Mesendoderm (in vitro differentiated cells): ENCODE measurements around the gene RAB11A.

Experiments
- DNase-seq: peaks from one replicate; pipeline ENCODE4 v3.0.0; 2013
- H2AK5ac ChIP-seq: 2 replicates; pipeline ENCODE4 v1.6.1; 2013; ENCODE audit warnings: low read length, inconsistent platforms
- H2BK120ac ChIP-seq: 2 replicates; pipeline ENCODE4 v1.6.1; 2013; ENCODE audit warnings: low read depth, mild to moderate bottlenecking, low read length, moderate library complexity, mixed read lengths
- H2BK15ac ChIP-seq: replicated peaks from 2 replicates; pipeline ENCODE4 v1.6.1; 2013; ENCODE audit warnings: low read depth, mild to moderate bottlenecking, moderate library complexity
- H2BK5ac ChIP-seq: 2 replicates; pipeline ENCODE4 v1.6.1; 2013; ENCODE audit warnings: low read length, inconsistent platforms
- H3K18ac ChIP-seq: 2 replicates; pipeline ENCODE4 v1.6.1; 2013; ENCODE audit warnings: mild to moderate bottlenecking, low read length, mixed read lengths
- H3K23ac ChIP-seq: one replicate; pipeline ENCODE4 v1.6.1; 2013; ENCODE audit warnings: low read length
- H3K27ac ChIP-seq: 2 replicates; pipeline ENCODE4 v1.5.1; 2013; ENCODE audit warnings: low read depth, mild to moderate bottlenecking, inconsistent platforms, low read length, moderate library complexity
- H3K27me3 ChIP-seq: 2 replicates; pipeline ENCODE4 v1.6.1; 2013; ENCODE audit warnings: low read length, control low read depth, mild to moderate bottlenecking, inconsistent platforms; ENCODE audit not compliant: insufficient read depth, poor library complexity
- H3K36me3 ChIP-seq: 2 replicates; pipeline ENCODE4 v1.6.1; 2013; ENCODE audit warnings: low read length, inconsistent platforms; ENCODE audit not compliant: control insufficient read depth, insufficient read depth
- H3K4ac ChIP-seq: one replicate; pipeline ENCODE4 v1.6.1; 2013; ENCODE audit warnings: low read depth, mild to moderate bottlenecking, low read length, moderate library complexity
- H3K4me1 ChIP-seq: 2 replicates; pipeline ENCODE4 v1.6.1; 2013; ENCODE audit warnings: low read depth, low read length, inconsistent platforms; ENCODE audit not compliant: control insufficient read depth
- H3K4me2 ChIP-seq: 2 replicates; pipeline ENCODE4 v1.6.1; 2013; ENCODE audit warnings: low read length
- H3K4me3 ChIP-seq: 2 replicates; pipeline ENCODE4 v1.5.1; 2013; ENCODE audit warnings: mild to moderate bottlenecking, low read length
- H3K56ac ChIP-seq: one replicate; pipeline ENCODE4 v1.6.1; 2013; ENCODE audit warnings: low read length
- H3K79me1 ChIP-seq: 2 replicates; pipeline ENCODE4 v1.6.1; 2013; ENCODE audit warnings: low read length, inconsistent platforms
- H3K79me2 ChIP-seq: 2 replicates; pipeline ENCODE4 v1.6.1; 2013; ENCODE audit warnings: mild to moderate bottlenecking, low read length; ENCODE audit not compliant: control insufficient read depth, insufficient read depth
- H3K9ac ChIP-seq: 2 replicates; pipeline ENCODE4 v1.6.1; 2013; ENCODE audit warnings: low read length, inconsistent platforms
- H4K5ac ChIP-seq: one replicate; pipeline ENCODE4 v1.6.1; 2013; ENCODE audit warnings: low read length
- H4K8ac ChIP-seq: one replicate; pipeline ENCODE4 v1.6.1; 2013; ENCODE audit warnings: low read depth, mild to moderate bottlenecking, control low read depth, low read length, moderate library complexity
- WGBS: extraction: QIAGEN DNeasy Blood & Tissue Kit; methylation state at CpG from one replicate; pipeline ENCODE4 v1.1.7; 2013; ENCODE audit warnings: low lambda C conversion rate, missing lambda C conversion rate; ENCODE audit not compliant: insufficient coverage; ENCODE audit errors: extremely low coverage; 5-methylcytosine and 5-hydroxymethylcytosine counted together

Gene RAB11A

DNA sequence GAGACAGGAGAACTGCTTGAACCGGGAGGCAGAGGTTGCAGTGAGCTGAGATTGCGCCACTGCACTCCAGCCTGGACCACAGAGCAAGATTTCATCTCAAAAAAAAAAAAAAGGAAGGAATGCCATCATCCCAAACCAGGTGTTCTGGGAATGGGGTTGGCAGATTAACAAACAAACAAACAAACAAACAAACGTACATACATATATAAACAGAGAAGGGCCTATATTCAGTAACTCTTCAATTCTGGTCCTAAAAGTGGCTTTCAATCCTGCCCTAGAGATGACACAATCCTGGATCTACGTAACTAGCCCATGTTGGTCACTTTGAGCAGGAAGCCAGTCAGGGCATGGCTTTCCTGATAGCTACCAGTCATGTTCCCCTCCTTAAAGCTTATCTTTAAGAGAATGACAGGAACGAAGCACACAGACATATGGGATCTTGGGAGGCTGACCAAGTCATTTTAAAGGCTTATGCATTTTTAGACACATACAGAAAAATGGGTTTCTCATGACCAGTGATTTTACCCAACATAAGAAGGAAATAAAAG lies 29.9 kb upstream of the RAB11A start:
- no peak overlapping the region for H2BK15ac ChIP-seq
- no peaks in the 10 kb centered on the region for H3K27me3 ChIP-seq
- no peak overlapping the region for H3K4me3 ChIP-seq
- H3K36me3 ChIP-seq: no peaks in the 10 kb centered on the region
- WGBS: no CpG with 5 or more reads among the region's 5 CpGs
- H3K18ac ChIP-seq: no peak overlapping the region
- no peak overlapping the region for H3K27ac ChIP-seq
- no peak overlapping the region for H3K56ac ChIP-seq
- no peak overlapping the region for H2BK5ac ChIP-seq
- H3K9ac ChIP-seq: no peak overlapping the region
- no peaks in the 10 kb centered on the region for H3K79me1 ChIP-seq
- H3K79me2 ChIP-seq: no peaks in the 10 kb centered on the region
- H4K8ac ChIP-seq: no peak overlapping the region
- H2AK5ac ChIP-seq: no peak overlapping the region
- H3K4ac ChIP-seq: no peak overlapping the region
- H3K4me1 ChIP-seq: no peaks in the 10 kb centered on the region
- no peak overlapping the region for H4K5ac ChIP-seq
- H3K23ac ChIP-seq: no peak overlapping the region
- H2BK120ac ChIP-seq: no peak overlapping the region
- H3K4me2 ChIP-seq: no peak overlapping the region
- DNase-seq: no peak

DNA sequence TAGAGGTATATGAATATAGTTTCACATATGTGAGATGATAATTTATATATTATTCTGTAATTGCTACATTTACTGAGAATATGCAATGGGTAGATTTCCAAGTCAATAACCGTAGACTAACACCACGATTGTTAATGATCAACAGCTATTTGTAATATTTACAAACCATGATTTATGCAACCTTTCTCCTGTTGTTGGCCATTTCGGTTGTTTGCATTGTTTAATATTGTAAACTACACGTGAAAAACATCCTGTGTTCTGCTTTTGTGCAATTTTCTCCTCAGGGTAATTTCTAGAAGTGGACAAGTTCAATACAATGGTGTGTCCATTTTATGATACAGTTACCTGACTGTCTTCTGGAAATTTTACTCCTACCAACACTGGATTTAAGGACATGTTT lies 29.3 kb upstream of the RAB11A start:
- Histone ChIP-seq H3K23ac (no peak overlapping the region), H2BK5ac (no peak overlapping the region), H3K4me2 (no peak overlapping the region), H3K4me1 (no peaks in the 10 kb centered on the region), H3K9ac (no peak overlapping the region), H2BK15ac (no peak overlapping the region), H2AK5ac (no peak overlapping the region), H3K4me3 (no peak overlapping the region), H3K56ac (no peak overlapping the region), H3K36me3 (no peaks in the 10 kb centered on the region), H3K18ac (no peak overlapping the region), H3K79me2 (no peaks in the 10 kb centered on the region), H4K8ac (no peak overlapping the region), H2BK120ac (no peak overlapping the region), H3K27me3 (no peaks in the 10 kb centered on the region), H3K27ac (no peak overlapping the region), H3K79me1 (no peaks in the 10 kb centered on the region), H4K5ac (no peak overlapping the region), H3K4ac (no peak overlapping the region)
- no CpG with 5 or more reads among the region's 4 CpGs for WGBS
- no peak for DNase-seq

- Histone ChIP-seq H4K5ac (no peak overlapping the region), H3K23ac (no peak overlapping the region), H3K27me3 (no peaks in the 10 kb centered on the region), H3K4me1 (no peaks in the 10 kb centered on the region), H2BK15ac (no peak overlapping the region), H3K4me2 (no peak overlapping the region), H3K79me2 (no peaks in the 10 kb centered on the region), H3K18ac (no peak overlapping the region), H3K79me1 (no peaks in the 10 kb centered on the region), H4K8ac (no peak overlapping the region), H2AK5ac (no peak overlapping the region), H2BK5ac (no peak overlapping the region), H3K56ac (no peak overlapping the region), H3K27ac (no peak overlapping the region), H3K36me3 (no peaks in the 10 kb centered on the region), H2BK120ac (no peak overlapping the region), H3K9ac (no peak overlapping the region), H3K4ac (no peak overlapping the region), H3K4me3 (no peak overlapping the region)
- no CpG with 5 or more reads among the region's 11 CpGs for WGBS
- DNase-seq: no peak
These were observed 28.0 kb upstream of the RAB11A start for GRCh38 chr15:65841121-65841930.

- H3K4me2 ChIP-seq: no peak overlapping the region
These were observed 23.3 kb upstream of the RAB11A start for GRCh38 chr15:65845826-65846519.

DNA sequence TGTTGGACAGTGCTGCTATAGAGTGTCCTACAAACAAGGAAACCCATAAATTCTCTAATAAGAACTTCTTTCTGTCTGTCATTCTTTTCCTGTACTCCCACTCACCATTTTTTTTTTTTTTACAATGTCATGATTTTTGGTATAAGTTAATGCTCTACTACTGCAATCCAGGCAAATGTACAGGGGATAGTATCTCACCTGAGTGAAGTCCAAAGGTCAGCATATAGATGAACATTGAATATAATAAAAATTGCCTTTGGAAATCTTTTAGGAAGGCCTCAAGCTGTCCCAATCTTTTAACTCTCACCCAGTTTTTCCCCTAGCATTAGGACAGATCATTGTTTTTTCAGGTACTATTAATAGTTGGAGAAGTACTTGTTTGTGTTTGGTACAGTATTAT lies 21.3 kb upstream of the RAB11A start:
- Histone ChIP-seq H3K56ac (no peak overlapping the region), H3K79me2 (no peaks in the 10 kb centered on the region), H4K5ac (no peak overlapping the region), H3K9ac (no peak overlapping the region), H4K8ac (no peak overlapping the region), H3K23ac (no peak overlapping the region), H2BK15ac (no peak overlapping the region), H3K4ac (no peak overlapping the region), H3K4me2 (no peak overlapping the region), H3K27me3 (no peaks in the 10 kb centered on the region), H3K18ac (no peak overlapping the region), H2AK5ac (no peak overlapping the region), H3K4me3 (no peak overlapping the region), H2BK120ac (no peak overlapping the region), H3K4me1 (no peaks in the 10 kb centered on the region), H3K36me3 (no peaks in the 10 kb centered on the region), H3K79me1 (no peaks in the 10 kb centered on the region), H2BK5ac (no peak overlapping the region), H3K27ac (no peak overlapping the region)
- no peak for DNase-seq

More at GRCh38 chr15:65845826-65846519, 23.3 kb upstream of the RAB11A start:
- WGBS: no CpG with 5 or more reads among the region's 9 CpGs
- Histone ChIP-seq H3K23ac (no peak overlapping the region), H2AK5ac (no peak overlapping the region), H3K79me1 (no peaks in the 10 kb centered on the region), H3K4me3 (no peak overlapping the region), H2BK15ac (no peak overlapping the region), H2BK5ac (no peak overlapping the region), H3K79me2 (no peaks in the 10 kb centered on the region), H3K9ac (no peak overlapping the region), H3K27me3 (no peaks in the 10 kb centered on the region), H3K36me3 (no peaks in the 10 kb centered on the region), H3K4me1 (no peaks in the 10 kb centered on the region), H3K27ac (no peak overlapping the region), H4K5ac (no peak overlapping the region), H3K56ac (no peak overlapping the region), H4K8ac (no peak overlapping the region), H2BK120ac (no peak overlapping the region), H3K4ac (no peak overlapping the region), H3K18ac (no peak overlapping the region)
- DNase-seq: no peak
